Large intestine (tissue), 3 donors: ENCODE results near the gene CMTM4. TPM values are rescaled to one million over a fixed set of nuclear protein-coding genes. Genes with fewer than 3 reads are reported as not detected.
"Not testable (repeated sequence)": the region's sequence is repeated elsewhere in the genome, so short reads cannot be mapped to it uniquely, and the experiment has no call there.

Experiments used
- DNase-seq, 2 donors: peaks; one replicate each; pipeline versions ENCODE4 v3.0.0 to v3.0.0-alpha.2; 2013
- H3K27ac ChIP-seq: one replicate; pipeline ENCODE4 v1.5.1; 2013; ENCODE audit warnings: low read length
- H3K27me3 ChIP-seq: 2 replicates; pipeline ENCODE4 v1.6.1; 2013; ENCODE audit warnings: low read length; ENCODE audit not compliant: control insufficient read depth, insufficient read depth
- H3K36me3 ChIP-seq: 2 replicates; pipeline ENCODE4 v1.6.1; 2013; ENCODE audit warnings: low read length; ENCODE audit not compliant: control insufficient read depth, insufficient read depth
- H3K4me1 ChIP-seq: one replicate; pipeline ENCODE4 v1.6.1; 2013; ENCODE audit warnings: low read length; ENCODE audit not compliant: control insufficient read depth, insufficient read depth
- H3K4me3 ChIP-seq: one replicate; pipeline ENCODE4 v1.5.1; 2013; ENCODE audit warnings: low read length
- H3K9me3 ChIP-seq: one replicate; pipeline ENCODE4 v1.6.1; 2013; ENCODE audit warnings: mild to moderate bottlenecking, low read depth, low read length, moderate library complexity; ENCODE audit not compliant: control insufficient read depth
- WGBS: methylation state at CpG from one replicate; pipeline ENCODE4 v1.1.5; 2013; ENCODE audit warnings: low lambda C conversion rate; ENCODE audit not compliant: insufficient coverage; 5-methylcytosine and 5-hydroxymethylcytosine counted together
- polyA plus RNA-seq: library from polyadenylated mRNA; unstranded; fragments of 120-200 nt; gene quantifications from one replicate; pipeline ENCODE4 v1.2.1, GENCODE V29; 2013

Gene CMTM4
- polyA plus RNA-seq, 1 donor, result 52.1 TPM

- Histone ChIP-seq H3K4me3 (no peak overlapping the region), H3K4me1 (peaks cover 7% of the 10 kb centered on the region), H3K9me3 (no peaks in the 10 kb centered on the region), H3K27me3 (no peaks in the 10 kb centered on the region), H3K36me3 (no peaks in the 10 kb centered on the region), H3K27ac (no peak overlapping the region)
- DNase-seq, result no peak
- WGBS, result 100% methylated on average over 2 of the region's 4 CpGs
Observed at GRCh38 chr16:66693149-66693548, 3.4 kb downstream of the CMTM4 start.

- Histone ChIP-seq H3K36me3 (no peaks in the 10 kb centered on the region), H3K4me3 (no peak overlapping the region), H3K9me3 (no peaks in the 10 kb centered on the region), H3K27ac (no peak overlapping the region), H3K27me3 (no peaks in the 10 kb centered on the region), H3K4me1 (peaks cover 7% of the 10 kb centered on the region)
- no peak for DNase-seq
- 67% methylated on average over 1 of the region's 6 CpGs for WGBS
Observed at GRCh38 chr16:66692341-66692740, 4.2 kb downstream of the CMTM4 start.

GRCh38 chr16:66691234-66691633 lies 5.3 kb downstream of the CMTM4 start:
- Histone ChIP-seq H3K4me1 (peaks cover 7% of the 10 kb centered on the region), H3K9me3 (no peaks in the 10 kb centered on the region), H3K4me3 (no peak overlapping the region), H3K27me3 (no peaks in the 10 kb centered on the region), H3K36me3 (no peaks in the 10 kb centered on the region), H3K27ac (no peak overlapping the region)
- DNase-seq, result no peak
- WGBS, result no CpG with 5 or more reads among the region's 6 CpGs

GRCh38 chr16:66690106-66690847 lies 6.3 kb downstream of the CMTM4 start:
- Histone ChIP-seq H3K4me1 (peaks cover 5% of the 10 kb centered on the region), H3K4me3 (no peak overlapping the region), H3K27me3 (no peaks in the 10 kb centered on the region), H3K27ac (no peak overlapping the region), H3K36me3 (no peaks in the 10 kb centered on the region), H3K9me3 (no peaks in the 10 kb centered on the region)
- WGBS, result no CpG with 5 or more reads among the region's 7 CpGs
- no peak for DNase-seq

GRCh38 chr16:66689282-66689681 lies 7.3 kb downstream of the CMTM4 start:
- Histone ChIP-seq H3K9me3 (no peaks in the 10 kb centered on the region), H3K36me3 (no peaks in the 10 kb centered on the region), H3K27me3 (no peaks in the 10 kb centered on the region), H3K4me1 (no peaks in the 10 kb centered on the region), H3K27ac (no peak overlapping the region), H3K4me3 (no peak overlapping the region)
- WGBS, result no CpG with 5 or more reads among the region's 6 CpGs
- no peak for DNase-seq

GRCh38 chr16:66687906-66688625 lies 8.5 kb downstream of the CMTM4 start:
- H3K27ac ChIP-seq, result no peak overlapping the region
- no peaks in the 10 kb centered on the region for H3K27me3 ChIP-seq
- no peaks in the 10 kb centered on the region for H3K9me3 ChIP-seq
- H3K4me1 ChIP-seq, result no peaks in the 10 kb centered on the region
- DNase-seq, result peak in 1 of 2 donors; percentile 41
- WGBS, result 40% methylated on average over 1 of the region's 9 CpGs
- no peaks in the 10 kb centered on the region for H3K36me3 ChIP-seq
- no peak overlapping the region for H3K4me3 ChIP-seq

- not testable (repeated sequence) for H3K27me3 ChIP-seq, H3K9me3 ChIP-seq, H3K4me3 ChIP-seq, H3K4me1 ChIP-seq, H3K27ac ChIP-seq, H3K36me3 ChIP-seq, DNase-seq
- WGBS, result no CpG with 5 or more reads among the region's 14 CpGs
Observed at GRCh38 chr16:66685501-66686115, 10.9 kb downstream of the CMTM4 start.

- Histone ChIP-seq H3K9me3 (no peaks in the 10 kb centered on the region), H3K4me3 (no peak overlapping the region), H3K27ac (no peak overlapping the region), H3K36me3 (peaks cover 4% of the 10 kb centered on the region), H3K27me3 (no peaks in the 10 kb centered on the region), H3K4me1 (no peaks in the 10 kb centered on the region)
- no peak for DNase-seq
- WGBS, result no CpG with 5 or more reads among the region's 1 CpG
Observed at GRCh38 chr16:66682271-66682670, 14.3 kb downstream of the CMTM4 start.

- no peaks in the 10 kb centered on the region for H3K4me1 ChIP-seq
- no peak overlapping the region for H3K27ac ChIP-seq
- H3K27me3 ChIP-seq, result no peaks in the 10 kb centered on the region
- no peak overlapping the region for H3K4me3 ChIP-seq
- no peaks in the 10 kb centered on the region for H3K9me3 ChIP-seq
- H3K36me3 ChIP-seq, result peaks cover 6% of the 10 kb centered on the region
- DNase-seq, result no peak
- 100% methylated on average over 2 of the region's 4 CpGs for WGBS
Observed at GRCh38 chr16:66681676-66682075, 14.9 kb downstream of the CMTM4 start.

- WGBS, result no CpG with 5 or more reads among the region's 2 CpGs
- H3K36me3 ChIP-seq, result peaks cover 10% of the 10 kb centered on the region
- H3K4me1 ChIP-seq, result no peaks in the 10 kb centered on the region
- no peak overlapping the region for H3K27ac ChIP-seq
- no peaks in the 10 kb centered on the region for H3K9me3 ChIP-seq
- H3K4me3 ChIP-seq, result no peak overlapping the region
- no peaks in the 10 kb centered on the region for H3K27me3 ChIP-seq
- no peak for DNase-seq
Observed at GRCh38 chr16:66678337-66678736, 18.2 kb downstream of the CMTM4 start.
